HCT116 (cell line): Measurements from ENCODE around the gene NPM3. TPM values are rescaled to one million over a fixed set of nuclear protein-coding genes. Genes with fewer than 3 reads are reported as not detected.

Experiments
- ATAC-seq: fragments of 200-7000 bp; cut with Tn5 transposase; 2 replicates; pipeline ENCODE4 v1.9.1; 2020; ENCODE audit warnings: mild to moderate bottlenecking, moderate library complexity
- BruUV-seq: library from RNA; stranded (reverse); fragments of 400-500 nt; replicated peaks from 2 replicates; lab custom pipeline; 2021; lab: Mats Ljungman, UMichigan
- CTCF ChIA-PET: fragments of 300-600 bp; sonication (Branson Sonifier 250); formaldehyde crosslinking; loops from one replicate; lab custom pipeline; 2021; ENCODE audit warnings: antibody characterized with exemption; lab: Charles Lee
- POLR2A ChIA-PET: fragments of 300-600, 350-600 bp; sonication (Branson Sonifier 250); formaldehyde crosslinking; loops from one replicate; lab custom pipeline; 2021; ENCODE audit warnings: antibody characterized with exemption; lab: Charles Lee
- RAD21 ChIA-PET, 2 experiments: fragments of 300-600 bp; sonication (Branson Sonifier 250); formaldehyde crosslinking; loops; one replicate each; lab custom pipeline; 2023; ENCODE audit warnings: low total read pairs in 2 of 2; ENCODE audit not compliant: uncharacterized antibody in 2 of 2, unreplicated experiment in 2 of 2, low non-redundant PET in 1 of 2; lab: Charles Lee
- DNase-seq: peaks from one replicate; pipeline ENCODE4 v3.0.0-alpha.2; 2010; ENCODE audit warnings: low read depth, low spot score
- H2AFZ ChIP-seq: fragments of 200-600 bp; shearing (Covaris generic), sonication (generic); 2 replicates; pipeline ENCODE4 v1.6.1; 2017; ENCODE audit warnings: low read depth, mixed run types, mixed read lengths, antibody characterized with exemption, low read length; ENCODE audit not compliant: poor library complexity, severe bottlenecking
- H3K27ac ChIP-seq: 2 replicates; pipeline ENCODE4 v1.5.1; 2012; ENCODE audit warnings: low read depth, low read length
- H3K27me3 ChIP-seq: fragments of 200-600 bp; sonication (generic); 2 replicates; pipeline ENCODE4 v1.6.1; 2016; ENCODE audit warnings: mixed run types, low read length, mixed read lengths; ENCODE audit not compliant: insufficient read depth
- H3K36me3 ChIP-seq, 2 experiments: fragments of 200-500 bp in 1 of 2; fragments of 200-600 bp in 1 of 2; sonication (Bioruptor generic) in 1 of 2; sonication (generic) in 1 of 2; 2 replicates each; pipeline versions ENCODE4 v1.5.1 to v1.6.1; 2014 to 2016; ENCODE audit warnings: low read length in 2 of 2, inconsistent platforms in 1 of 2, mixed read lengths in 1 of 2, mixed run types in 1 of 2; ENCODE audit not compliant: insufficient read depth in 2 of 2, control insufficient read depth in 1 of 2
- H3K4me1 ChIP-seq, 2 experiments: fragments of 200-600 bp in 1 of 2; sonication (generic) in 1 of 2; 2 replicates each; pipeline versions ENCODE4 v1.5.1 to v1.6.1; 2012 to 2017; ENCODE audit warnings: low read length in 2 of 2, inconsistent platforms in 1 of 2, mild to moderate bottlenecking in 1 of 2, mixed read lengths in 1 of 2, mixed run types in 1 of 2, moderate library complexity in 1 of 2; ENCODE audit not compliant: insufficient read depth in 2 of 2, control insufficient read depth in 1 of 2
- H3K4me2 ChIP-seq: fragments of 200-600 bp; sonication (generic); 2 replicates; pipeline ENCODE4 v1.6.1; 2017; ENCODE audit warnings: mixed run types, low read length, mixed read lengths
- H3K4me3 ChIP-seq, 2 experiments: fragments of 200-600 bp in 1 of 2; sonication (generic) in 1 of 2; replicated peaks in 1 of 2; 2 replicates each; pipeline ENCODE4 v1.5.1; 2011 to 2016; ENCODE audit warnings: low read length in 2 of 2, control low read depth in 1 of 2, low read depth in 1 of 2, mild to moderate bottlenecking in 1 of 2, mixed read lengths in 1 of 2, mixed run types in 1 of 2
- H3K79me2 ChIP-seq: fragments of 200-600 bp; sonication (generic); 2 replicates; pipeline ENCODE4 v1.6.1; 2017; ENCODE audit warnings: mild to moderate bottlenecking, mixed run types, low read length, moderate library complexity, mixed read lengths; ENCODE audit not compliant: insufficient read depth
- H3K9ac ChIP-seq: fragments of 200-600 bp; sonication (generic); 2 replicates; pipeline ENCODE4 v1.6.1; 2016; ENCODE audit warnings: low read length, mixed read lengths
- H3K9me2 ChIP-seq: fragments of 200-600 bp; sonication (generic), shearing (Covaris generic); 2 replicates; pipeline ENCODE4 v1.6.1; 2017; ENCODE audit warnings: mixed run types, mild to moderate bottlenecking, moderate library complexity; ENCODE audit not compliant: insufficient read depth
- H3K9me3 ChIP-seq, 2 experiments: fragments of 200-500 bp in 1 of 2; fragments of 200-600 bp in 1 of 2; sonication (Bioruptor generic) in 1 of 2; sonication (generic) in 1 of 2; 2 replicates each; pipeline ENCODE4 v1.6.1; 2014 to 2017; ENCODE audit warnings: low read length in 2 of 2, mixed read lengths in 2 of 2, inconsistent platforms in 1 of 2, low read depth in 1 of 2, mild to moderate bottlenecking in 1 of 2, mixed run types in 1 of 2, moderate library complexity in 1 of 2; ENCODE audit not compliant: control insufficient read depth in 1 of 2, insufficient read depth in 1 of 2
- H4K20me1 ChIP-seq: fragments of 200-600 bp; sonication (generic), shearing (Covaris generic); 2 replicates; pipeline ENCODE4 v1.6.1; 2017; ENCODE audit warnings: mixed run types, mild to moderate bottlenecking, moderate library complexity; ENCODE audit not compliant: insufficient read depth
- ELF1 ChIP-seq: IDR thresholded peaks from 2 replicates; pipeline ENCODE4 v1.6.1; 2012; ENCODE audit warnings: low read depth, borderline replicate concordance
- JUND ChIP-seq: IDR thresholded peaks from 2 replicates; pipeline ENCODE4 v1.6.1; 2012
- POLR2AphosphoS5 ChIP-seq: IDR thresholded peaks from 2 replicates; pipeline ENCODE4 v1.6.1; 2011; ENCODE audit warnings: mild to moderate bottlenecking, low read depth, low read length, moderate library complexity
- RAD21 ChIP-seq: IDR thresholded peaks from 2 replicates; pipeline ENCODE4 v1.6.1; 2012; ENCODE audit warnings: low read depth, mild to moderate bottlenecking
- SRF ChIP-seq: IDR thresholded peaks from 2 replicates; pipeline ENCODE4 v1.6.1; 2012; ENCODE audit warnings: low read depth
- TCF7L2 ChIP-seq: IDR thresholded peaks from 2 replicates; pipeline ENCODE4 v1.7.0; 2011; ENCODE audit warnings: borderline replicate concordance, inconsistent platforms; ENCODE audit not compliant: insufficient read depth, insufficient read length; ENCODE audit errors: extremely low read depth
- YY1 ChIP-seq: IDR thresholded peaks from 2 replicates; pipeline ENCODE4 v1.6.1; 2011; ENCODE audit warnings: low read length, low read depth, moderate library complexity, mild to moderate bottlenecking; ENCODE audit not compliant: insufficient replicate concordance; ENCODE audit errors: extremely low read depth
- ZFX ChIP-seq: fragments of 450-650 bp; IDR thresholded peaks from 2 replicates; pipeline ENCODE4 v1.6.1; 2017
- intact Hi-C: fragments of 100-400 bp; cut with micrococcal nuclease; formaldehyde crosslinking; loops from 2 replicates; pipeline ENCODE4 v1.10.0; 2022
- total RNA-seq: library from RNA; stranded (reverse); gene quantifications from one replicate; pipeline ENCODE4 v1.2.1, GENCODE V29; 2021; ENCODE audit not compliant: unreplicated experiment
- TF ChIP-seq, protein P1 (sequence below), 3 experiments: fragments of 200-600 bp in 1 of 3; sonication (generic) in 1 of 3; IDR thresholded peaks in 2 of 3; conservative IDR thresholded peaks in 1 of 3; 2 replicates each; pipeline ENCODE4 v1.5.1; 2012 to 2017; ENCODE audit warnings: low read depth in 2 of 3, low read length in 2 of 3, antibody characterized with exemption in 1 of 3, borderline replicate concordance in 1 of 3, control low read depth in 1 of 3, mild to moderate bottlenecking in 1 of 3, mixed read lengths in 1 of 3, mixed run types in 1 of 3, moderate library complexity in 1 of 3; ENCODE audit not compliant: insufficient read depth in 1 of 3

Gene NPM3
- total RNA-seq, 1 experiment from 2014 or later = 267 TPM

DNA sequence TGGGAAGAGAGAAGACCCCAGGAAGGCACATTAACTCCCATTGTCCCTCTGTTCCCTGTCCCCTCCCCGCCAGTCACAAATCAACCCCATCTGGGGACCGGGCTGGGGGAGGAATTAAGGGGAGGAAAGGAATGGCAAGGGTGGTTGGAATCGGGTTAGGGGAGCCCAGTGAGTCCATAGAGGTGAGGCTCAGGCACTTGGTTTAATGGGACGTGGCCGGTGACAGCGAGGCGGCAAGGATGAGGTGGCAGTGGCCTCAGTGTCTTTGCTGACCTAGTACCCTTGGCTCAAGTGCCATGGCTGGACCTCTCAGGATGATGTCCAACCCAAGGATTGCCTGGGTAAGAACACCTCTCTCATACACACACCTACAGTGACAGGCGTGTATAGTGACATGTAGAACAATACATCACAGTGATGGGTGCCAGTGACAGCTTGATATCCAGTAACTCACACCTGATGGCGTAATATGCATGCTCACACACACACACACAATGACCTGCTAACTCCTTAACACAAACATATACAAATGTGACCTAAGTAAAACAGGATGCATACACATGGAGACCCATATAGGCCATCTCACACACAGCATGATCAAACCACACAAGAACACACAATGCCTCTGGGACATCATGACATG lies 48.0 kb upstream of the NPM3 start:
- H3K36me3 ChIP-seq = no peaks in the 10 kb centered on the region
- H3K27me3 ChIP-seq = no peaks in the 10 kb centered on the region
- H3K4me1 ChIP-seq = peaks cover 18 to 43% of the 10 kb centered on the region in 2 experiments
- H3K9ac ChIP-seq = peak overlapping the region; percentile 67
- CTCF ChIA-PET = no interaction called here
- no peak for DNase-seq
- intact Hi-C loops = no loop called here
- peak overlapping the region; percentile 93 for H3K27ac ChIP-seq
- BruUV-seq = TSS peak; percentile 41
- H2AFZ ChIP-seq = no peak overlapping the region
- POLR2A ChIA-PET = no interaction called here
- TF ChIP-seq SRF (no peak), ELF1 (no peak)
- TF ChIP-seq, all 23 proteins: peak for 0
- H3K79me2 ChIP-seq = no peaks in the 10 kb centered on the region
- H4K20me1 ChIP-seq = no peaks in the 10 kb centered on the region
- no peaks in the 10 kb centered on the region for H3K9me2 ChIP-seq
- RAD21 ChIA-PET = no interaction called here
- H3K4me3 ChIP-seq = peak overlapping the region; percentile 32 to 58
- peak overlapping the region; percentile 95 for H3K4me2 ChIP-seq
- no peaks in the 10 kb centered on the region for H3K9me3 ChIP-seq
- no peak for ATAC-seq

DNA sequence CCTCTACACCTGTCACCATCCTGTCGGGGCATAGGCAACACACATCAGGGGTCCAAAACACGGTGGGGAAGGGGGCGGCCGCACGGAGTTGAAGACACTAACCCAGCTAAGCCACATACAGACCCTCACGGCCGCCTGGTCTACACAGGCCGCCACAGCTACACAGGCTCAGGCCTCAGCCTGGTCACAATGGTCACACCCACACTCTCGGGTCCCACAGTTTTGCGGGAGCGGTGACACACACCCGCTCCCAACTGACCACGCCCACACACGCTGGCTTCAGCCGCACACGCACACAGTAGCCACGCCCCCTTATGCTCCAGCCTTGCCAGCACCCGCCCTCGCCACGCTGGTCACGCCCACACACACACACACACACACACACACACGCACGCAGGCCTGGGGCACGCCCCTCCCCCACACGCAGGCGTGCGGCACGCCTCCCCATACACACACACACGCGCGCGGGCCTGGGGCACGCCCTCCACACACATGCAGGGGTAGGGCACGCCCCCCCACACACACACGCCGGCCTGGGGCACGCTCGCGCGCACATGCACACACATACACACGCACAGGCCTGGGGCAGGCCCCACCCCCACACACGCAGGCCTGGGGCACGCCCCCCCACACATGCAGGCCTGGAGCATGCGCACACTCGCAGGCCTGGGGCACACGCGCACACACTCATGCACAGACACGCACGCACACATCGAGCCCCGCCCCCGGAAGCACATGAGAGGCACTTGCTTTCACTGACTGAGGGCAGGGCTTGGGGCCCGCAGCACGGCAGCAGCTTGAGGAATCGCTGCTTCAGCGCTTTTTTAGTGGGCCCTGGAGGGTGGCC lies 47.3 kb upstream of the NPM3 start:
- peaks cover 17 to 35% of the 10 kb centered on the region in 2 experiments for H3K4me1 ChIP-seq
- no peaks in the 10 kb centered on the region for H3K79me2 ChIP-seq
- H3K27ac ChIP-seq = peak overlapping the region; percentile 93
- H3K9me3 ChIP-seq = no peaks in the 10 kb centered on the region
- H3K9ac ChIP-seq = peak overlapping the region; percentile 67
- no peaks in the 10 kb centered on the region for H4K20me1 ChIP-seq
- H3K36me3 ChIP-seq = no peaks in the 10 kb centered on the region
- ChIA-PET RAD21 (no interaction called here), POLR2A (no interaction called here), CTCF (interaction anchor here (0.9 to 1.4 kb wide), 2 partner anchors 10 kb away, joined by 3 to 7 read pairs; no protein-coding TSS in a partner anchor)
- intact Hi-C loops = no loop called here
- no peak overlapping the region for H2AFZ ChIP-seq
- TF ChIP-seq, protein P1, sequence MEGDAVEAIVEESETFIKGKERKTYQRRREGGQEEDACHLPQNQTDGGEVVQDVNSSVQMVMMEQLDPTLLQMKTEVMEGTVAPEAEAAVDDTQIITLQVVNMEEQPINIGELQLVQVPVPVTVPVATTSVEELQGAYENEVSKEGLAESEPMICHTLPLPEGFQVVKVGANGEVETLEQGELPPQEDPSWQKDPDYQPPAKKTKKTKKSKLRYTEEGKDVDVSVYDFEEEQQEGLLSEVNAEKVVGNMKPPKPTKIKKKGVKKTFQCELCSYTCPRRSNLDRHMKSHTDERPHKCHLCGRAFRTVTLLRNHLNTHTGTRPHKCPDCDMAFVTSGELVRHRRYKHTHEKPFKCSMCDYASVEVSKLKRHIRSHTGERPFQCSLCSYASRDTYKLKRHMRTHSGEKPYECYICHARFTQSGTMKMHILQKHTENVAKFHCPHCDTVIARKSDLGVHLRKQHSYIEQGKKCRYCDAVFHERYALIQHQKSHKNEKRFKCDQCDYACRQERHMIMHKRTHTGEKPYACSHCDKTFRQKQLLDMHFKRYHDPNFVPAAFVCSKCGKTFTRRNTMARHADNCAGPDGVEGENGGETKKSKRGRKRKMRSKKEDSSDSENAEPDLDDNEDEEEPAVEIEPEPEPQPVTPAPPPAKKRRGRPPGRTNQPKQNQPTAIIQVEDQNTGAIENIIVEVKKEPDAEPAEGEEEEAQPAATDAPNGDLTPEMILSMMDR (IDR thresholded peaks at IDR 0.05 in 2 of 3, conservative IDR thresholded peaks at IDR 0.05 in 1 of 3; ENCODE audit: borderline replicate concordance in 1 of 3, insufficient read depth in 1 of 3, low read depth in 2 of 3, low read length in 2 of 3) = no peak
- TF ChIP-seq POLR2AphosphoS5 = peak; percentile 30
- no peak for TF ChIP-seq JUND
- TF ChIP-seq TCF7L2 = peak; percentile 66
- TF ChIP-seq RAD21 = no peak
- TF ChIP-seq ZFX = peak; percentile 58; the same call in 1 of the 2 replicates
- TF ChIP-seq YY1 = peak; percentile 12
- peak; percentile 84 for ATAC-seq
- no peaks in the 10 kb centered on the region for H3K27me3 ChIP-seq
- BruUV-seq = no TSS peak
- peak overlapping the region; percentile 32 to 58 for H3K4me3 ChIP-seq
- H3K4me2 ChIP-seq = peak overlapping the region; percentile 95
- DNase-seq = peak; percentile 87
- no peaks in the 10 kb centered on the region for H3K9me2 ChIP-seq
